ENCODE measurements around the gene GGNBP2.

DNA sequence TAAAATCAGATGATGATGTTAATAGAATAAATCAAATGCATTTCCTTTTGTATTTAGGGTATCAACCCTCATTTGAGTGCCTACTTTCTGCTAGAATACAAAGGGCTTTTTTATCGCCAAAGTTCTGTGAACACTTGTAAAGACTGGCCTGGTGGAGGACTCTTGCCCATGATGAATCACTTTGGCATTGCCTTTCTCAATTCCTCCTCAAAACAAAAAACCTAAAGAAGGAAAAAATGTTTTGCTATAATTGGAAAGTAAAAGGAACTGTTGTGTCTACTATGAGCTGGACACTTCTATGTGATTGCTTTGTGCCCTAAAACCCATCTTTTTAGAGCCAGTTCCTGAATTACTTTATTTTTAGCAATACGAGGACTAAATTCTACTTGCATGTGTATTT, 34.0 kb downstream of the GGNBP2 start:
- TF ChIP-seq, protein P1, sequence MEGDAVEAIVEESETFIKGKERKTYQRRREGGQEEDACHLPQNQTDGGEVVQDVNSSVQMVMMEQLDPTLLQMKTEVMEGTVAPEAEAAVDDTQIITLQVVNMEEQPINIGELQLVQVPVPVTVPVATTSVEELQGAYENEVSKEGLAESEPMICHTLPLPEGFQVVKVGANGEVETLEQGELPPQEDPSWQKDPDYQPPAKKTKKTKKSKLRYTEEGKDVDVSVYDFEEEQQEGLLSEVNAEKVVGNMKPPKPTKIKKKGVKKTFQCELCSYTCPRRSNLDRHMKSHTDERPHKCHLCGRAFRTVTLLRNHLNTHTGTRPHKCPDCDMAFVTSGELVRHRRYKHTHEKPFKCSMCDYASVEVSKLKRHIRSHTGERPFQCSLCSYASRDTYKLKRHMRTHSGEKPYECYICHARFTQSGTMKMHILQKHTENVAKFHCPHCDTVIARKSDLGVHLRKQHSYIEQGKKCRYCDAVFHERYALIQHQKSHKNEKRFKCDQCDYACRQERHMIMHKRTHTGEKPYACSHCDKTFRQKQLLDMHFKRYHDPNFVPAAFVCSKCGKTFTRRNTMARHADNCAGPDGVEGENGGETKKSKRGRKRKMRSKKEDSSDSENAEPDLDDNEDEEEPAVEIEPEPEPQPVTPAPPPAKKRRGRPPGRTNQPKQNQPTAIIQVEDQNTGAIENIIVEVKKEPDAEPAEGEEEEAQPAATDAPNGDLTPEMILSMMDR (IDR thresholded peaks at IDR 0.05) = no peak
- no peak for TF ChIP-seq POLR2A (IDR thresholded peaks at IDR 0.05)

Data from transverse colon (tissue), 3 donors.